Measurements from ENCODE around the gene CTNNA1. TPM values are rescaled to one million over a fixed set of nuclear protein-coding genes. Genes with fewer than 3 reads are reported as not detected.

Gene CTNNA1
- total and polyA plus RNA-seq, 9 of the 15 experiments (the other 6 are each of a cell fraction or from before 2014, with no cell fraction given): 29.6 to 117 (median 89.1) TPM

GRCh38 chr5:138910546-138911185, 157.4 kb downstream of the CTNNA1 start:
- Histone ChIP-seq H3K4me1 (replicated peaks in 1 of 2; ENCODE audit: control insufficient read depth in 2 of 2, insufficient read depth in 2 of 2, low read length in 2 of 2) (peaks cover 0 to 10% of the 10 kb centered on the region in 2 experiments; a peak in 2 of 5 replicates), H3K79me2 (ENCODE audit: control insufficient read depth, insufficient read depth, low read length) (no peaks in the 10 kb centered on the region), H4K20me1 (replicated peaks; ENCODE audit: control insufficient read depth, insufficient read depth, low read length) (no peaks in the 10 kb centered on the region), H3K4me2 (ENCODE audit: insufficient read depth, low read length) (no peak overlapping the region), H3K9me3 (replicated peaks; ENCODE audit: control insufficient read depth, insufficient read depth, low read depth, low read length) (no peaks in the 10 kb centered on the region), H3K27me3 (ENCODE audit: control insufficient read depth in 2 of 2, insufficient read depth in 2 of 2, low read length in 2 of 2) (no peaks in the 10 kb centered on the region), H3K9ac (ENCODE audit: insufficient read depth in 1 of 2, low read depth in 2 of 2, low read length in 2 of 2) (no peak overlapping the region), H3K27ac (ENCODE audit: extremely low read depth, low read depth, low read length) (no peak overlapping the region), H2AFZ (ENCODE audit: low read depth, low read length) (no peak overlapping the region), H3K9me1 (ENCODE audit: control insufficient read depth, insufficient read depth, low read length) (no peaks in the 10 kb centered on the region), H3K36me3 (ENCODE audit: control insufficient read depth, insufficient read depth, low read length) (peaks cover 11% of the 10 kb centered on the region; the same call in 2 of the 3 replicates), H3K4me3 (no peak overlapping the region)
- no peak for FAIRE-seq
- CTCF ChIA-PET (ENCODE audit: low intra/inter-chr PET ratio): no interaction called here
- 57% methylated on average over 7 of the region's 7 CpGs for WGBS (ENCODE audit: insufficient coverage, low coverage, missing lambda C conversion rate)
- DNase-seq (ENCODE audit: extremely low read depth in 1 of 4, low spot score in 3 of 4): no peak
- intact Hi-C loops (cut with micrococcal nuclease): no loop called here
- ATAC-seq: no peak
- POLR2A ChIA-PET: interaction anchor here (0.7 to 1.3 kb wide), 2 partner anchors 13 to 338 kb away, joined by 3 read pairs; no protein-coding TSS in a partner anchor
- in situ Hi-C loops (cut with MboI): no loop called here
- BruUV-seq (replicated peaks): no TSS peak
- TF ChIP-seq CTCF (IDR thresholded peaks at IDR 0.05 in 2 of 3, conservative IDR thresholded peaks at IDR 0.05 in 1 of 3; ENCODE audit: insufficient read depth in 2 of 3, low read depth in 1 of 3, low read length in 3 of 3) (no peak), NCOA6 (IDR thresholded peaks at IDR 0.05) (no peak), ZNF143 (CRISPR knock-in tag; IDR thresholded peaks at IDR 0.05) (no peak), HEY1 (CRISPR knock-in tag; IDR thresholded peaks at IDR 0.05; ENCODE audit: borderline replicate concordance) (no peak), ZNF707 (CRISPR knock-in tag; conservative IDR thresholded peaks at IDR 0.05) (no peak), MBD1 (CRISPR knock-in tag; IDR thresholded peaks at IDR 0.05) (no peak), RFX5 (IDR thresholded peaks at IDR 0.05; ENCODE audit: low read depth, low read length) (no peak), ZBTB12 (CRISPR knock-in tag; IDR thresholded peaks at IDR 0.05) (no peak), SIN3A (IDR thresholded peaks at IDR 0.05; ENCODE audit: borderline replicate concordance in 2 of 2, control insufficient read depth in 1 of 2, low read depth in 2 of 2, low read length in 2 of 2) (no peak), ZNF76 (CRISPR knock-in tag; IDR thresholded peaks at IDR 0.05; ENCODE audit: borderline replicate concordance) (no peak), STAT6 (CRISPR knock-in tag; IDR thresholded peaks at IDR 0.05) (no peak), ZSCAN29 (IDR thresholded peaks at IDR 0.05) (no peak), TEAD1 (CRISPR knock-in tag; IDR thresholded peaks at IDR 0.05) (no peak)

All from K562 (cell line).